Panc1 (cell line): ENCODE results near the gene ARHGAP6. TPM values are rescaled to one million over a fixed set of nuclear protein-coding genes. Genes with fewer than 3 reads are reported as not detected.

Source experiments
- ATAC-seq: fragments of 200-7000 bp; cut with Tn5 transposase; 2 replicates; pipeline ENCODE4 v1.9.1; 2020; ENCODE audit warnings: mild to moderate bottlenecking, moderate library complexity
- BruUV-seq: library from RNA; stranded (reverse); fragments of 400-500 nt; replicated peaks from 2 replicates; lab custom pipeline; 2021; lab: Mats Ljungman, UMichigan
- CTCF ChIA-PET: fragments of 300-600 bp; sonication (Branson Sonifier 250); formaldehyde crosslinking; loops from one replicate; lab custom pipeline; 2022; ENCODE audit warnings: antibody characterized with exemption; lab: Charles Lee
- POLR2A ChIA-PET: fragments of 300-600 bp; sonication (Branson Sonifier 250); formaldehyde crosslinking; loops from one replicate; lab custom pipeline; 2022; ENCODE audit warnings: antibody characterized with exemption; lab: Charles Lee
- DNase-seq: peaks from one replicate; pipeline ENCODE4 v3.0.0-alpha.2; 2010; ENCODE audit warnings: low read depth, low spot score
- H3K27ac ChIP-seq: 2 replicates; pipeline ENCODE4 v1.5.1; 2011; ENCODE audit warnings: mild to moderate bottlenecking, low read length, inconsistent platforms
- H3K27me3 ChIP-seq: fragments of 200-500 bp; sonication (Bioruptor generic); 2 replicates; pipeline ENCODE4 v1.6.0; 2014; ENCODE audit warnings: low read length, inconsistent platforms; ENCODE audit not compliant: control insufficient read depth, insufficient read depth
- H3K36me3 ChIP-seq: fragments of 200-500 bp; sonication (Bioruptor generic); 2 replicates; pipeline ENCODE4 v1.5.1; 2014; ENCODE audit warnings: inconsistent platforms, mild to moderate bottlenecking, low read length, moderate library complexity; ENCODE audit not compliant: control insufficient read depth, insufficient read depth
- H3K4me1 ChIP-seq: 2 replicates; pipeline ENCODE4 v1.5.1; 2011; ENCODE audit warnings: inconsistent platforms, mild to moderate bottlenecking, low read length, moderate library complexity; ENCODE audit not compliant: control insufficient read depth, insufficient read depth
- H3K4me3 ChIP-seq, 2 experiments: 2 replicates each; pipeline ENCODE4 v1.5.1; 2011 to 2012; ENCODE audit warnings: low read depth in 2 of 2, low read length in 2 of 2, mild to moderate bottlenecking in 2 of 2, inconsistent platforms in 1 of 2, moderate library complexity in 1 of 2
- H3K9me3 ChIP-seq: fragments of 200-500 bp; sonication (Bioruptor generic); 2 replicates; pipeline ENCODE4 v1.5.1; 2014; ENCODE audit warnings: low read depth, mild to moderate bottlenecking, inconsistent platforms, low read length, moderate library complexity; ENCODE audit not compliant: control insufficient read depth, insufficient read depth
- POLR2AphosphoS5 ChIP-seq: IDR thresholded peaks from 2 replicates; pipeline ENCODE4 v1.6.1; 2012; ENCODE audit warnings: mild to moderate bottlenecking, low read depth, low read length, moderate library complexity
- SIN3A ChIP-seq: IDR thresholded peaks from 2 replicates; pipeline ENCODE4 v1.6.1; 2012; ENCODE audit warnings: low read depth, mild to moderate bottlenecking, low read length, moderate library complexity, borderline replicate concordance; ENCODE audit not compliant: insufficient read depth
- TCF7L2 ChIP-seq: IDR thresholded peaks from 2 replicates; pipeline ENCODE4 v1.6.1; 2011; ENCODE audit warnings: mild to moderate bottlenecking, low read depth, low read length, inconsistent platforms
- in situ Hi-C: cut with HindIII; loops from 2 replicates; pipeline ENCODE4 v1.10.0; 2016; ENCODE audit warnings: low sequenced_read_pairs, low pct_unique_long_range_greater_than_20kb
- intact Hi-C: fragments of 100-400 bp; cut with micrococcal nuclease; formaldehyde crosslinking; loops from one replicate; pipeline ENCODE4 v1.10.0; 2022; ENCODE audit not compliant: unreplicated experiment
- total RNA-seq: library from RNA; stranded (reverse); gene quantifications from one replicate; pipeline ENCODE4 v1.2.1, GENCODE V29; 2021; ENCODE audit not compliant: unreplicated experiment
- TF ChIP-seq, protein P1 (sequence below): fragments of 450-650 bp; IDR thresholded peaks from 2 replicates; pipeline ENCODE4 v1.5.1; 2017; ENCODE audit warnings: mild to moderate bottlenecking
- TF ChIP-seq, protein P2 (sequence below), 2 experiments: IDR thresholded peaks; 2 replicates each; pipeline ENCODE4 v1.6.1; 2011 to 2012; ENCODE audit warnings: low read depth in 2 of 2, control low read depth in 1 of 2, low read length in 1 of 2, mild to moderate bottlenecking in 1 of 2, moderate library complexity in 1 of 2; ENCODE audit not compliant: insufficient read depth in 1 of 2

ARHGAP6 gene
- total RNA-seq, 1 experiment from 2014 or later: 0.13 TPM

DNA sequence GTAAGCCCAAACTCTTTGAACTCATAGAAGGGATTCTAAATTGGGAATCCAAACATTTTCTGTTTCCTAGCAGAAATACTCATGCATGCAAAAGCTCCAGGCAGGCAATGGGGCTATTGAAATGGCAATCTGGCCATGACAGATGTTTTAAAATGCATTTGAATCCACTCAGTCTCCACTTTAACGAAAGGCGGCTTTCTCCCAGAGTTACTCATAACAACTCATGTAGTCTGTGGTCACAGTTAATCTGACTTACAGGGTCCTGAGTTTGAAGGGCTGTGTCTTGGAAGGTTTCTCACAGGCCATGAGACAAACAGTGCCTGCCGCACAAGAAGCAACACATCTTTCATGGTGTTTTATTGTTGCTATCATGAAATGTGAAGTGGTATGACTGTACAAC, 186.8 kb downstream of the ARHGAP6 start:
- POLR2A ChIA-PET: no interaction called here
- TF ChIP-seq SIN3A: no peak
- TF ChIP-seq TCF7L2: no peak
- TF ChIP-seq, protein P1, sequence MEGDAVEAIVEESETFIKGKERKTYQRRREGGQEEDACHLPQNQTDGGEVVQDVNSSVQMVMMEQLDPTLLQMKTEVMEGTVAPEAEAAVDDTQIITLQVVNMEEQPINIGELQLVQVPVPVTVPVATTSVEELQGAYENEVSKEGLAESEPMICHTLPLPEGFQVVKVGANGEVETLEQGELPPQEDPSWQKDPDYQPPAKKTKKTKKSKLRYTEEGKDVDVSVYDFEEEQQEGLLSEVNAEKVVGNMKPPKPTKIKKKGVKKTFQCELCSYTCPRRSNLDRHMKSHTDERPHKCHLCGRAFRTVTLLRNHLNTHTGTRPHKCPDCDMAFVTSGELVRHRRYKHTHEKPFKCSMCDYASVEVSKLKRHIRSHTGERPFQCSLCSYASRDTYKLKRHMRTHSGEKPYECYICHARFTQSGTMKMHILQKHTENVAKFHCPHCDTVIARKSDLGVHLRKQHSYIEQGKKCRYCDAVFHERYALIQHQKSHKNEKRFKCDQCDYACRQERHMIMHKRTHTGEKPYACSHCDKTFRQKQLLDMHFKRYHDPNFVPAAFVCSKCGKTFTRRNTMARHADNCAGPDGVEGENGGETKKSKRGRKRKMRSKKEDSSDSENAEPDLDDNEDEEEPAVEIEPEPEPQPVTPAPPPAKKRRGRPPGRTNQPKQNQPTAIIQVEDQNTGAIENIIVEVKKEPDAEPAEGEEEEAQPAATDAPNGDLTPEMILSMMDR: no peak
- TF ChIP-seq, protein P2, sequence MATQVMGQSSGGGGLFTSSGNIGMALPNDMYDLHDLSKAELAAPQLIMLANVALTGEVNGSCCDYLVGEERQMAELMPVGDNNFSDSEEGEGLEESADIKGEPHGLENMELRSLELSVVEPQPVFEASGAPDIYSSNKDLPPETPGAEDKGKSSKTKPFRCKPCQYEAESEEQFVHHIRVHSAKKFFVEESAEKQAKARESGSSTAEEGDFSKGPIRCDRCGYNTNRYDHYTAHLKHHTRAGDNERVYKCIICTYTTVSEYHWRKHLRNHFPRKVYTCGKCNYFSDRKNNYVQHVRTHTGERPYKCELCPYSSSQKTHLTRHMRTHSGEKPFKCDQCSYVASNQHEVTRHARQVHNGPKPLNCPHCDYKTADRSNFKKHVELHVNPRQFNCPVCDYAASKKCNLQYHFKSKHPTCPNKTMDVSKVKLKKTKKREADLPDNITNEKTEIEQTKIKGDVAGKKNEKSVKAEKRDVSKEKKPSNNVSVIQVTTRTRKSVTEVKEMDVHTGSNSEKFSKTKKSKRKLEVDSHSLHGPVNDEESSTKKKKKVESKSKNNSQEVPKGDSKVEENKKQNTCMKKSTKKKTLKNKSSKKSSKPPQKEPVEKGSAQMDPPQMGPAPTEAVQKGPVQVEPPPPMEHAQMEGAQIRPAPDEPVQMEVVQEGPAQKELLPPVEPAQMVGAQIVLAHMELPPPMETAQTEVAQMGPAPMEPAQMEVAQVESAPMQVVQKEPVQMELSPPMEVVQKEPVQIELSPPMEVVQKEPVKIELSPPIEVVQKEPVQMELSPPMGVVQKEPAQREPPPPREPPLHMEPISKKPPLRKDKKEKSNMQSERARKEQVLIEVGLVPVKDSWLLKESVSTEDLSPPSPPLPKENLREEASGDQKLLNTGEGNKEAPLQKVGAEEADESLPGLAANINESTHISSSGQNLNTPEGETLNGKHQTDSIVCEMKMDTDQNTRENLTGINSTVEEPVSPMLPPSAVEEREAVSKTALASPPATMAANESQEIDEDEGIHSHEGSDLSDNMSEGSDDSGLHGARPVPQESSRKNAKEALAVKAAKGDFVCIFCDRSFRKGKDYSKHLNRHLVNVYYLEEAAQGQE (IDR thresholded peaks at IDR 0.05; ENCODE audit: insufficient read depth in 1 of 2, low read depth in 2 of 2, low read length in 1 of 2): no peak
- no peak for TF ChIP-seq POLR2AphosphoS5
- DNase-seq (no peak), ATAC-seq (no peak)
- Histone ChIP-seq H3K9me3 (no peaks in the 10 kb centered on the region), H3K36me3 (no peaks in the 10 kb centered on the region), H3K4me3 (no peak overlapping the region), H3K27ac (no peak overlapping the region), H3K27me3 (no peaks in the 10 kb centered on the region), H3K4me1 (no peaks in the 10 kb centered on the region)
- intact Hi-C loops (no loop called here), in situ Hi-C loops (no loop called here)
- CTCF ChIA-PET: no interaction called here
- no TSS peak for BruUV-seq

- Histone ChIP-seq H3K4me1 (no peaks in the 10 kb centered on the region), H3K36me3 (no peaks in the 10 kb centered on the region), H3K4me3 (no peak overlapping the region), H3K9me3 (no peaks in the 10 kb centered on the region), H3K27ac (no peak overlapping the region), H3K27me3 (no peaks in the 10 kb centered on the region)
- no peak for TF ChIP-seq POLR2AphosphoS5
- TF ChIP-seq, protein P2 (IDR thresholded peaks at IDR 0.05; ENCODE audit: insufficient read depth in 1 of 2, low read depth in 2 of 2, low read length in 1 of 2): no peak
- TF ChIP-seq, protein P1: no peak
- TF ChIP-seq SIN3A: no peak
- no peak for TF ChIP-seq TCF7L2
- ChIA-PET POLR2A (no interaction called here), CTCF (no interaction called here)
- no TSS peak for BruUV-seq
- ATAC-seq (no peak), DNase-seq (no peak)
- intact Hi-C loops: no loop called here
- in situ Hi-C loops: no loop called here
Measured at GRCh38 chrX:11478026-11478425, 187.7 kb downstream of the ARHGAP6 start.
